ENCODE results near the gene FOXP3. TPM values are rescaled to one million over a fixed set of nuclear protein-coding genes. Genes with fewer than 3 reads are reported as not detected.

Gene FOXP3, protein sequence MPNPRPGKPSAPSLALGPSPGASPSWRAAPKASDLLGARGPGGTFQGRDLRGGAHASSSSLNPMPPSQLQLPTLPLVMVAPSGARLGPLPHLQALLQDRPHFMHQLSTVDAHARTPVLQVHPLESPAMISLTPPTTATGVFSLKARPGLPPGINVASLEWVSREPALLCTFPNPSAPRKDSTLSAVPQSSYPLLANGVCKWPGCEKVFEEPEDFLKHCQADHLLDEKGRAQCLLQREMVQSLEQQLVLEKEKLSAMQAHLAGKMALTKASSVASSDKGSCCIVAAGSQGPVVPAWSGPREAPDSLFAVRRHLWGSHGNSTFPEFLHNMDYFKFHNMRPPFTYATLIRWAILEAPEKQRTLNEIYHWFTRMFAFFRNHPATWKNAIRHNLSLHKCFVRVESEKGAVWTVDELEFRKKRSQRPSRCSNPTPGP
- under 1 TPM in 1 of 4 donors, not detected in 3; 0.22 TPM for total RNA-seq

- no peak for TF ChIP-seq CTCF (IDR thresholded peaks at IDR 0.05; ENCODE audit: low read depth)
These were observed at the start of gene FOXP3 for GRCh38 chrX:49264460-49264859. TSS of gene FOXP3 (minus strand) at chrX:49264710. CDS start at chrX:49258505, 6,205 bp downstream.

- TF ChIP-seq CTCF (IDR thresholded peaks at IDR 0.05; ENCODE audit: low read depth): no peak
These were observed 47.7 kb upstream of the FOXP3 start for GRCh38 chrX:49312176-49312575.

- no peak for TF ChIP-seq CTCF (IDR thresholded peaks at IDR 0.05; ENCODE audit: low read depth)
These were observed 45.9 kb upstream of the FOXP3 start for GRCh38 chrX:49310371-49310770.

DNA sequence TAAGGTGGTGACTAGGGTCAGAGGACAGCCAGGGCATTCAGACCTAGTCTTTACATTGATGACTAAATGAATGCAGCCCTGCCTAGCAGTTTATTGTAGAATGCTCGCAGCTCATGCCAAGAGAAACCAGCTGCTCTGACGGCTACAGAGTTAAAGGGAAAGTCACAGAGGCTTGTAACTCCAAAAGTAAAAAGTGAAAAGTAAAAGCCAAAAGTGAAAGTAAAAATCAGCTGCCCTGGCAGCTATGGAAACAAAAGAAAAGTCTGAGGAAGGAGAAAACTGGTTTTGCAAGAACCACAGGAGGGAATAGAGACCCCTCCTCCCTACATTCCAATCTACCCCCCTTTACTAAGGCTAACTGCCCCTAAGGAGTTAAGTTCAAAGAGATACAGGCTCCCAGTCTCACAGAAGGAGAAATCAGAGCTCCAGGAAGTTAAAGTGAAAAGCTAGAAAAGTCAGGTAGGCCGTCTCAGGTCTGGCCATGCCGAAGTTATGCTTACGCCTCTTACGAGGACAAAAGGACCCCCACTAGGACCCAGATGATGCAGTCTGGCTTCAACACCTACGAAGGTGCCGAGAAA, 45.0 kb upstream of the FOXP3 start:
- TF ChIP-seq CTCF (IDR thresholded peaks at IDR 0.05; ENCODE audit: low read depth): no peak

GRCh38 chrX:49308604-49309269, 44.2 kb upstream of the FOXP3 start:
- TF ChIP-seq CTCF (IDR thresholded peaks at IDR 0.05; ENCODE audit: low read depth): no peak

- no peak for TF ChIP-seq CTCF (IDR thresholded peaks at IDR 0.05; ENCODE audit: low read depth)
These were observed 38.8 kb upstream of the FOXP3 start, which contains the start of gene GAGE10 for GRCh38 chrX:49303346-49303745. TSS of gene GAGE10 (plus strand) at chrX:49303646. CDS start at chrX:49304860, 1,214 bp downstream.

DNA sequence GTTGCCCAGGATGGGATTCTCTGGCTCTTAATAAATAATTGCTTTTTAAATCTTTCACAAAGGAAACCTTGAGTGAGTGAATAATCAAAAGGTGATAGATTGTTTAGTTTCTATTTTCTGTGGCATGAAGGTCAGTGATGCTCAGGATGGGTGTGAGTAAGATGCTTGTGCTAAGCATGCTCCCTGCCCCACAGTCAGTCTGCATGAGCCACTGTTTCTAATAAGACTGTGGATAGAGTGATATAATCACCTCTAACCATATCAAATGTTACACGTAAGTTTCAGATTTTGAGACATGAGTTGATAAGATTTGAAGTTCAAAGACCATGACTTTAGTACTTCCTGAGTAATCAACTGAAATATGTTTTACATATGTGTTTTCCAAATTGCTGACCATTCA, 36.2 kb upstream of the FOXP3 start:
- TF ChIP-seq CTCF (IDR thresholded peaks at IDR 0.05; ENCODE audit: low read depth): no peak
